H9 (cell line): ENCODE results near the gene SIL1. TPM values are rescaled to one million over a fixed set of nuclear protein-coding genes. Genes with fewer than 3 reads are reported as not detected.

Experiments used
- DNase-seq: peaks from one replicate; pipeline ENCODE4 v3.0.0-alpha.2; 2017
- H2AFZ ChIP-seq: one replicate; pipeline ENCODE4 v1.6.1; 2013; ENCODE audit warnings: mild to moderate bottlenecking, low read length, control low read depth, moderate library complexity
- H2AK5ac ChIP-seq: 2 replicates; pipeline ENCODE4 v1.6.1; 2013; ENCODE audit warnings: low read length, control low read depth, mixed read lengths; ENCODE audit not compliant: insufficient read length
- H2BK120ac ChIP-seq: one replicate; pipeline ENCODE4 v1.6.1; 2013; ENCODE audit warnings: low read depth, mild to moderate bottlenecking, low read length, control low read depth, inconsistent platforms; ENCODE audit not compliant: poor library complexity, severe bottlenecking
- H2BK12ac ChIP-seq: 2 replicates; pipeline ENCODE4 v1.6.1; 2013; ENCODE audit warnings: low read length, control low read depth, mixed read lengths, low read depth; ENCODE audit not compliant: insufficient read length
- H2BK15ac ChIP-seq: 2 replicates; pipeline ENCODE4 v1.6.1; 2013; ENCODE audit warnings: low read depth, low read length, control low read depth
- H2BK20ac ChIP-seq: one replicate; pipeline ENCODE4 v1.6.1; 2013; ENCODE audit warnings: low read depth, mild to moderate bottlenecking, low read length, control low read depth, inconsistent platforms; ENCODE audit not compliant: poor library complexity, severe bottlenecking
- H2BK5ac ChIP-seq: 2 replicates; pipeline ENCODE4 v1.6.1; 2013; ENCODE audit warnings: low read length, control low read depth, mixed read lengths; ENCODE audit not compliant: insufficient read length
- H3K14ac ChIP-seq: 2 replicates; pipeline ENCODE4 v1.6.1; 2013; ENCODE audit warnings: low read length, control low read depth; ENCODE audit not compliant: insufficient read depth
- H3K18ac ChIP-seq: 2 replicates; pipeline ENCODE4 v1.6.1; 2013; ENCODE audit warnings: low read depth, mild to moderate bottlenecking, mixed read lengths, low read length, control low read depth; ENCODE audit not compliant: insufficient read length
- H3K23ac ChIP-seq: 2 replicates; pipeline ENCODE4 v1.6.1; 2013; ENCODE audit warnings: low read length, control low read depth, mixed read lengths, low read depth; ENCODE audit not compliant: insufficient read length
- H3K23me2 ChIP-seq: 2 replicates; pipeline ENCODE4 v1.6.1; 2013; ENCODE audit warnings: low read depth, mild to moderate bottlenecking, mixed read lengths, low read length, control low read depth; ENCODE audit not compliant: insufficient read length, poor library complexity, severe bottlenecking
- H3K27ac ChIP-seq: 2 replicates; pipeline ENCODE4 v1.5.1; 2013; ENCODE audit warnings: low read length, control low read depth, mixed read lengths, low read depth; ENCODE audit not compliant: insufficient read length
- H3K27me3 ChIP-seq: 2 replicates; pipeline ENCODE4 v1.6.1; 2013; ENCODE audit warnings: low read length, control low read depth, inconsistent platforms; ENCODE audit not compliant: insufficient read depth
- H3K4ac ChIP-seq: 2 replicates; pipeline ENCODE4 v1.6.1; 2013; ENCODE audit warnings: low read depth, mild to moderate bottlenecking, control low read depth, inconsistent platforms, low read length, moderate library complexity
- H3K4me1 ChIP-seq: 2 replicates; pipeline ENCODE4 v1.6.1; 2013; ENCODE audit warnings: low read length, control low read depth, inconsistent platforms; ENCODE audit not compliant: insufficient read depth
- H3K4me2 ChIP-seq: 2 replicates; pipeline ENCODE4 v1.6.1; 2013; ENCODE audit warnings: low read length, control low read depth, mixed read lengths; ENCODE audit not compliant: insufficient read length, insufficient read depth
- H3K56ac ChIP-seq: 2 replicates; pipeline ENCODE4 v1.6.1; 2013; ENCODE audit warnings: low read depth, mild to moderate bottlenecking, mixed read lengths, low read length, control low read depth; ENCODE audit not compliant: insufficient read length
- H3K79me1 ChIP-seq: 2 replicates; pipeline ENCODE4 v1.6.1; 2013; ENCODE audit warnings: low read depth, mild to moderate bottlenecking, moderate library complexity, low read length, control low read depth, inconsistent platforms; ENCODE audit not compliant: insufficient read depth, poor library complexity, severe bottlenecking
- H3K79me2 ChIP-seq: 2 replicates; pipeline ENCODE4 v1.6.1; 2013; ENCODE audit warnings: low read length, control low read depth, inconsistent platforms; ENCODE audit not compliant: insufficient read depth
- H3K9ac ChIP-seq: 2 replicates; pipeline ENCODE4 v1.6.1; 2013; ENCODE audit warnings: low read length, control low read depth, mixed read lengths; ENCODE audit not compliant: insufficient read length; ENCODE audit errors: extremely low read depth
- H3K9me3 ChIP-seq: one replicate; pipeline ENCODE4 v1.6.1; 2013; ENCODE audit warnings: low read depth, low read length, inconsistent platforms; ENCODE audit not compliant: control insufficient read depth
- H3T11ph ChIP-seq: one replicate; pipeline ENCODE4 v1.6.1; 2013; ENCODE audit warnings: mild to moderate bottlenecking, low read length, control low read depth, inconsistent platforms
- H4K20me1 ChIP-seq: one replicate; pipeline ENCODE4 v1.6.1; 2013; ENCODE audit not compliant: control insufficient read depth, insufficient read length, insufficient read depth
- H4K5ac ChIP-seq: 2 replicates; pipeline ENCODE4 v1.6.1; 2013; ENCODE audit warnings: low read depth, mild to moderate bottlenecking, mixed read lengths, low read length, control low read depth; ENCODE audit not compliant: insufficient read length
- H4K8ac ChIP-seq: replicated peaks from 2 replicates; pipeline ENCODE4 v1.6.1; 2013; ENCODE audit warnings: low read length, control low read depth, mixed read lengths, low read depth; ENCODE audit not compliant: insufficient read length
- H4K91ac ChIP-seq: 2 replicates; pipeline ENCODE4 v1.6.1; 2013; ENCODE audit warnings: low read depth, mild to moderate bottlenecking, moderate library complexity, mixed read lengths, low read length, control low read depth; ENCODE audit not compliant: insufficient read length
- H3K27ac Mint-ChIP-seq, 3 experiments: 2 replicates in 2 of 3; 3 replicates in 1 of 3; pipeline ENCODE4 v1.8.0; 2020 to 2021; ENCODE audit warnings: mixed read lengths in 3 of 3, mild to moderate bottlenecking in 1 of 3, moderate library complexity in 1 of 3
- H3K27me3 Mint-ChIP-seq: 2 replicates; pipeline ENCODE4 v1.8.0; 2021; ENCODE audit warnings: low read depth, mild to moderate bottlenecking, moderate library complexity, mixed read lengths
- H3K36me3 Mint-ChIP-seq, 3 experiments: 2 replicates in 2 of 3; 3 replicates in 1 of 3; pipeline ENCODE4 v1.8.0; 2020 to 2021; ENCODE audit warnings: low read depth in 3 of 3, mixed read lengths in 3 of 3; ENCODE audit not compliant: insufficient read depth in 1 of 3
- H3K4me1 Mint-ChIP-seq, 2 experiments: 2 replicates each; pipeline ENCODE4 v1.8.0; 2020; ENCODE audit warnings: mixed read lengths in 2 of 2
- H3K4me3 Mint-ChIP-seq, 2 experiments: 2 replicates in 1 of 2; 3 replicates in 1 of 2; pipeline ENCODE4 v1.8.0; 2020 to 2021; ENCODE audit warnings: mild to moderate bottlenecking in 2 of 2, mixed read lengths in 2 of 2, moderate library complexity in 1 of 2
- H3K9me3 Mint-ChIP-seq, 2 experiments: 2 replicates in 1 of 2; 3 replicates in 1 of 2; pipeline ENCODE4 v1.8.0; 2020; ENCODE audit warnings: mild to moderate bottlenecking in 2 of 2, mixed read lengths in 2 of 2, moderate library complexity in 1 of 2
- CTCF ChIP-seq: fragments of 200-600 bp; sonication (generic); conservative IDR thresholded peaks from 3 replicates; pipeline ENCODE4 v1.8.0; 2021; ENCODE audit warnings: antibody characterized with exemption, mild to moderate bottlenecking
- WGBS: extraction: QIAGEN DNeasy Blood & Tissue Kit; methylation state at CpG from one replicate; pipeline ENCODE4 v1.1.7; 2013; ENCODE audit warnings: missing lambda C conversion rate, low lambda C conversion rate, mixed read lengths; ENCODE audit not compliant: insufficient read length; ENCODE audit errors: extremely low coverage; 5-methylcytosine and 5-hydroxymethylcytosine counted together
- total RNA-seq: library from RNA; stranded (reverse); gene quantifications from 2 replicates; pipeline ENCODE4 v1.2.1, GENCODE V29; 2021

Gene SIL1
- total RNA-seq, 1 experiment from 2014 or later: 10.6 TPM

GRCh38 chr5:138983984-138984383 lies 214.2 kb downstream of the SIL1 start:
- no peak overlapping the region for H2BK15ac ChIP-seq
- H3K4me3 Mint-ChIP-seq: no peak overlapping the region
- H3K36me3 Mint-ChIP-seq: no peaks in the 10 kb centered on the region
- H3K4me1 ChIP-seq: no peaks in the 10 kb centered on the region
- no peaks in the 10 kb centered on the region for H3K27me3 ChIP-seq
- H4K8ac ChIP-seq: no peak overlapping the region
- H3K56ac ChIP-seq: no peak overlapping the region
- H3K9me3 Mint-ChIP-seq: no peaks in the 10 kb centered on the region
- no peaks in the 10 kb centered on the region for H3K27me3 Mint-ChIP-seq
- TF ChIP-seq CTCF: no peak
- H3K27ac ChIP-seq: no peak overlapping the region
- H4K5ac ChIP-seq: no peak overlapping the region
- no peak overlapping the region for H3K23ac ChIP-seq
- WGBS: no CpG with 5 or more reads among the region's 2 CpGs
- H3K4me2 ChIP-seq: no peak overlapping the region
- DNase-seq: no peak
- H3K4me1 Mint-ChIP-seq: peaks cover 0 to 7% of the 10 kb centered on the region in 2 experiments; a peak in 1 of 4 replicates
- H3T11ph ChIP-seq: no peak overlapping the region
- H2BK20ac ChIP-seq: no peak overlapping the region
- H2AK5ac ChIP-seq: no peak overlapping the region
- H3K79me1 ChIP-seq: no peaks in the 10 kb centered on the region
- no peak overlapping the region for H2AFZ ChIP-seq
- no peak overlapping the region for H2BK120ac ChIP-seq
- H3K9me3 ChIP-seq: no peaks in the 10 kb centered on the region
- H3K79me2 ChIP-seq: no peaks in the 10 kb centered on the region
- H2BK5ac ChIP-seq: no peak overlapping the region
- H3K14ac ChIP-seq: no peak overlapping the region
- no peak overlapping the region for H4K91ac ChIP-seq
- H3K27ac Mint-ChIP-seq: no peak overlapping the region; a peak in 1 of 7 replicates
- H2BK12ac ChIP-seq: no peak overlapping the region
- H3K23me2 ChIP-seq: no peaks in the 10 kb centered on the region
- H4K20me1 ChIP-seq: no peaks in the 10 kb centered on the region
- H3K9ac ChIP-seq: no peak overlapping the region
- no peak overlapping the region for H3K4ac ChIP-seq
- no peak overlapping the region for H3K18ac ChIP-seq
